Hippocampal formation (tissue), 2 donors: ENCODE measurements around the gene EXOSC5.

Experiments used
- DNase-seq, 2 donors: peaks; one replicate each; lab custom pipeline; 2025; lab: John Stamatoyannopoulos, UW

Gene EXOSC5

GRCh38 chr19:41341669-41342490, 55.3 kb downstream of the EXOSC5 start:
- DNase-seq, result no peak

DNA sequence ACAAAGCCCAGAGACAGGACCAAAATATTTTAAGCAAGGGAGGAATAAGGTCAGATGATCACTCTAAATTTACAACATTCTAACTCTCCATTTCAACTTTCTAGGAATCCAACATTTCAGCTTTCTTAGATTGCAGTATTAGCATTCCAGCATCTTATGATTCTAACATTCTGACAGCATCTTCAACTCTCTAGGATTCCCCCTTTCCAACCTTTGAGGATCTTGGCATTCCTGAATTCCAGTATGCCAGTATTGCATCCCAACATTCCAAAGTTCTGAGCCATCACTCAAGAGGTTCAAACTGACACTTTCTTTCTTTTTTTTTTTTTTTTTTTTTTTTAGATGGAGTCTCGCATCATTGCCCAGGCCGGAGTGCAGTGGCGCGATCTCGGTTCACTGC, 57.2 kb downstream of the EXOSC5 start:
- DNase-seq, result no peak
